ENCODE data around the gene SHB.

SHB gene

DNA sequence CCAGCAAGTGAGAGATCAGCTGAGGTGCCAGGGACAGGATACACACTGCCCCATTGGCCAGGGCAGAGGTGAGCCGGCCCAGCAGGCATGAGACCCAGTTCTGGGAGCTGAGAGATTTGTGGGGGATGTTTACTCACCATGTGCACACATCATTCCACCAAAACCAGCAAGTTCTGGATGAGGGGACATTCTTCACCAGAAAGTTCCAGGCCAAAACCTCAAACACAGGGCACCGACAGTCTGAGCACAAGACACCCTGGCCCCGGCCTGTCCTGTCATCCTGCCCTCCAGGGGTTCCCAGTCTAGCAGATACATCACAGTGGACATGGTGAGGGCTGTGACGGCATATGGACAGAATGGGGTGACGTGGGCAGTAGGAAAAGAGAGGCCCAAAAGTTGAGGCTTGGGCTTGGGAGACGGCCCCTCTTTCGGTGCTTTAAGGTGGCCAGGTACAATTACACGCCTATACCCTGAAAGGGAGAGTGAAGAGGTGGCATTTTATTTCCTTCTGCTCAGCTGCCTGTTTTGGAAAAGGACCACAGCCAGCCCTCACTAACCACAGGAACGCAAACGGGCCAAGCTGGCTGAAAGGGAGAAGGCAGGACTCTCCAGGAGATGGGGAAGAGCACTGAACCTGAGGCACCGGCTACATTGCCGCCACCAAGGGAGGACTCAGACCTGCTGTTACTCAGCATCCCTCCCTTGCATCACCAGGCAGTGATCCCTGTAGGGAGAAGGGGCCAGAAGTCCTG is 64.0 kb downstream of the SHB start:
- no peak for DNase-seq

DNA sequence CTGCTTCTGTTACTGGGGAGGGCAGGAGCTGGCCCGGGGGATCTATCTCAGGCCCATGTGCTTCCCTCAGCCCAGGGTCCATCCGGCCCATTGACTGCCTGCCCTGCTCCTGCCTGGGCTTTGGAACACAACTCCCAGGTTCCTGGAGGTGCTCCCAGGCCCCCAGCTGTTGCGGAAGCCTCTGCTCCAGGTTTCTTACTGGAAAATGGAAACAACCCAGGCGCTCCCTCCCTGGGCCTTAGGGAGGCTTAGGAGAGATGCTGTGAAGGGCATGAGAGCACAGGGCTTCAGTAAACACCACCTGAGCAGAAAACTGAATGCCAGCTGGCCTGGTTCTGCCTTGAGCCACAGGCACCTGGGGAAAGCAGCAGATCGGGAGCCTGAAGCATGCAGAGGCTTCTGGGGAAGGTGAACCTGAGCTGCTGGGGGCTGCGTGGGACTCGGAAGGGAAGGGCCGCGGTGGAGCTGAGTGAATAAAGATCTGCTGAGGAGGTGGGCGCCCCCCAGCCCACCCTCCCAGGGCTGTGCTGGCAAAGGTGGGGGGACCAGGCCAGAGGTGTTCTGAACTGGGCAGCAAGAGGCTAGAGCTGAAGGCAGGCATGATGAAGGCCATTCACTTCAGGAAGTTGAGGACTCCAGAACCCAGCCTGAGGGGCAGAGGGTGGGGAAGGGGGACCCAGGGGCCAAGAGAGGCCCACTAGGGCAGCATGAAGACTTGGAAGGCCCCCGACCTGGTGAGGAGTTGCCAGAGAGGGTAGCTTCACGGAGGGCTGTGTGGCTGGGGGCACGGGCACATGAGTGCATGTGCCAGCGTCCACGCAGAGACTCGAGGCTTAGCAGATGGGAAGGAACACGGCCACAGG is 64.8 kb downstream of the SHB start:
- DNase-seq = no peak

- no peak for DNase-seq
Measured at GRCh38 chr9:38003230-38003629, 65.8 kb downstream of the SHB start.

DNA sequence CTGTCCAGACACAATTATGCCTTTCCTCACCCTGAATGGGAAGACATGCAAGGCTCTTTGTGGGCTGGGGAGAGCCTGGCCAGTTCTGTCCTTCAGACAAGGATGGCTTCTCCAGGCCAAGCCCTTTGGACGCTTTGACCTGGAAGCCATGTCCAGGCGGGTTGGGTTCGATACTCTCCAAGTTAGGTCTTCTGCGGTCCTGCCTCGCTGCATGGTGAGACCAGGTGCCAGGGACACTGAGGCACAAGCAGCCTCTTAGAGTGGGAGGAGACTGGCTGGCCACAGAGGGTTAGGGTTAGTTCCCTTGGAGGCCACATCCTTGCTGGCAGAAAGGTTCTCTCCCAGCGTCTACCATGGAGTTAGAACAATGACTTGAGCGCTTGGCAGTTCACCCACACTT is 67.6 kb downstream of the SHB start:
- no peak for DNase-seq

GRCh38 chr9:38000735-38001134 is 68.3 kb downstream of the SHB start:
- no peak for DNase-seq

GRCh38 chr9:38000332-38000731 is 68.7 kb downstream of the SHB start:
- DNase-seq = no peak

DNA sequence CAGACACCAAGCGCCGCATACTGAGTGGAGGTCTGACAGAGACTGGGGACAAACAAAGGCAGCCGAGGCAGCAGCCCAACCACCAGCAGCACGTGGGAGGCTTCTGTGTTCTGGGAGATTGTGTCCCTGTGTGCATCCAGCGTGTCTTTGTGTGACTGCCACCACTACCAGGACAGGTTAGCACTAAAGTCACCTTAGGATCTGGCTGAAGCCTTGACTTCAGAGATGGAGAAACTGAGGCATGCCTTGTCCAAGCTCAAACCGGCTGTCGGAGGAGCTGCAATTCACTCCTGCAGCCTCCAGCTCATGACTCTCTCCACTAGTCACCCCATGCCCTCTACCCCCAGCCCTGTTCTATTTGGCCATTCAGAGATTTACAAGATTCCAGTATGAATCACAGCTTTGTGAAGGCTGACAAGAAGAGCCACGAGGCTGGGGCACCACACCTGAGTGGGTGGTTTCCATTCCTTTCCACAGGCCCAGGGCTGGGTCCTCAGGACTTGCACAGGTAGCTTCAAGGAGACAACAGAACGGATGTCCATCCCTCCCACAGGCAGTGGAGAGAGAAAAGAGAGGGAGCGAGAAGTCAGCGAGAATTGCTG is 69.3 kb downstream of the SHB start:
- no peak for DNase-seq

GRCh38 chr9:37998881-37999587 is 70.0 kb downstream of the SHB start:
- DNase-seq = no peak

DNA sequence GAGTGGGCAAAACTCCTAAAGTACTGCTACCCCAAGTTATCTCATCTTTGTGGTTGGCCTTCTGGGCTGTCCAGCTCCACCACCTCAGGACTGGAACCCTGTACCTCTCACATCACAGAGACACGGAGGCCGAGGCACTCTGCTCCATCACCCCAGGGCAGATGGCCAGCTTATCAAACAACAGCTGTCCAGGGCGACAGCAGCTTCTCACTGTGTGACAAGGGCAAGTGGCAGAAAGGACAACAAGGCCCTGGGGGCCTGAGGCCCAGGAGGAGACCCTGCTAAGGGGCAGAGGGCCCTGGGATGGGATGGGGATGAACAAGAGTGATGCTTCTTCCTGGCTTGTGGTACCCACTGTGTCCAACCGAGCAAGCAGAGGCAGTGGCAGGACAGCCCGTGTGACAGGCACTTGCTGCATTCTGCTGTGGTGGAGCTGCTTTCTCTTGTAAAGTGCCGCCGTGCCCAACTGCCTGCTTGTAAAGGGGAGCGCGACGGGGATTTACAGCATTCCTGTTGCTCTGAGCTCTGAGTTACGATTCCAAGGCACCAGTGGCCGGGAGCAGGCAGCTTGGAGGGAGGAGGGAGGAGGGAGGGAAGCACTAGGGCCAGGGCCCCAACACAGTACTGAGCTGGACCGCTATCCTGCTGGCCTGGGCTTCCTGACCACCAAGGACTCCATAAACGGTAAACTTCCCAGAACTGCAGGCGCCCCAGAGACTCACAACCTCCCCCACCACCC is 71.2 kb downstream of the SHB start:
- no peak for DNase-seq

- DNase-seq = no peak
Measured at GRCh38 chr9:37996819-37997217, 72.2 kb downstream of the SHB start.

DNA sequence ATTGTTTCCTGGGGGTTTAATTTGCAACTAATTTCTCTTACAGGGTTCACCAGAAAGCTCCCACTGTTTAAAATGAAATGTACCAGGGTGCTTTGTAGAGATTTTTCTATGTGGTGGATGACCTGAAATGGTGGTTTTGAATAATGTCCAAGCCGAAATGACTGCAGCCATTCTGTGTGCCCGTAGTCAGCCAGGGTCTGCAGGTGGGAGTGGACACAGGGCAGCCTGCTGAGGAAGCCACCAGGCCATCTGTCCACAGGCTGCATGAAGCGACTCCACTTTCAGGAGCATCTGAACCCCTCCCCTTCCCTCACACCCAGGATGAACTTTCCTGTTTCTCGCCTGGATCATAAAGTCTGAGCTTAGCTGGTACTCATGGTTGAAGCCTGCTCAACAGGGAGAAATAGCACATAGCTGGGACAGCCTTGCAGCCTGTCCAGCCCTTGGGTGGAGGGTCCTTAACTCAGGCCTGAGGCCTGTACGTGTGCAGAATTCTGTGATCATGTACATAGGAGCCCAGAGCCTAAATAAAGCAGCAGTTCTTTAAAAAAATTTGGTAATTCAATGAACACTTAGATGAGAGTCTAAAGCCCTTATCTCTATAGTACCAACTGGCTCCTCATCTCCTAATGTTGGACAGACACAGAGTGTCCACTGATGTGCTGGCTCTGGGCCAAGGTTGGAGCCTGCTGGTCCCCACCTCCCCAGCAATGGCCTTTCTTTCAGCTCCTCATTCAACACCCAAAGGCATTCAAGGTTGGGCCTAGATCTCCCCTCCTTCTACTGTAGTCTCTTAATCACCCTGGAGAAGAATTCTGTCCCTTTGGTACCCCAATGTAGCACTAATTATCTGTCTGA is 72.8 kb downstream of the SHB start:
- no peak for DNase-seq

- no peak for DNase-seq
Measured at GRCh38 chr9:37995348-37995737, 73.7 kb downstream of the SHB start.

DNA sequence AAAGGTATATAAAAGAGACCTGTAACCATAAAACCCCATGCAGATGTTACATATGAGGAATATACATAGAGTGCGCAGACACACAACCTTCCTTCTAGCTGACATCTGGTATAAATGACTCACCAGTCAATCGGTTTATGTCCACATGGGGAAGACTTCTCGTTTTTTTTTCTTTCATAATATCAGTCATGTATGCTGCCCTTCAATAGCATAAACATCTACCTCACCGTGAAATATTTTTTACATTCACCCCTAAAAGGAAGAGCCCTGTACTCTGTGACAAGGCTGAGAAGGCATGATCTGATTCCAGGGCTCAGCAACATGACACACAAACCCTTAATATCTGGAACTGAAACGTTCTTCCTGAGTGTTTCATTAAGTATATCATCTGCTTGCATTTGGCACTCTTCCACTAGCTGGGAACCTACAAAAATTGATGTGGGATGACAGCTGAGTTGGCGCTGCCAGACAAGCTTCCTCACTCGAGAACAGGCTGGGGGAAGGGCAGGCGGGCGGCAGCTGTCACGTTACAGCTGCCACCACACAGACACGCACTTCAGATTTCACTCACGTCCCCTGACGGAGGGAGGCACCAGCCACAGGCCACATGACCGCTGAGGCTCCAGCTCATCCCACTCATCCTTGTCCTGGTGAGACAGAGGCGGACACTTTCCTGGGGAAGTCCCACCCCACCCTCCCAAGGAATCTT is 74.2 kb downstream of the SHB start:
- DNase-seq = peak; percentile 40

DNA sequence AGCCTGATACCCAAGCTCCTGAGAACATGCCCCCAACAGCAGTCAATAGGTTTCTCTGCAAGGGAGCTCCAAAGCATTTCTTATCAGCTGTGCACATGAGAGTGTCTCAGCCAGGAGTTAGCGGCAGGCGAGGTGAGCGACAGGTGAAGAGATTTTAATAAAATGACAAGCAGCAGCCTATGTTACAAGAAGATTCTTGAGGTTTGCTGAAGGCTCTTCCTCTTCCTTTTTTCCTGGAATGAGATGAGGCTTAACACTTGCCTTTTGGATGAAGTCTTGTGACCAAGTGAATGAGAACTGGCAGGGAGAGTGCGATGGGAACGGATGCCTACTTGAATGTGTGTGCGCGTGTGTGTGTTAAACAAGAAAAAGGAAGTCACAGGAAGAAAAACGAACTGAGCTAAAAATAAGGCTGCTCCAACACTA is 76.1 kb downstream of the SHB start:
- no peak for DNase-seq

- DNase-seq = no peak
Measured at GRCh38 chr9:37990404-37991015, 78.5 kb downstream of the SHB start.

DNA sequence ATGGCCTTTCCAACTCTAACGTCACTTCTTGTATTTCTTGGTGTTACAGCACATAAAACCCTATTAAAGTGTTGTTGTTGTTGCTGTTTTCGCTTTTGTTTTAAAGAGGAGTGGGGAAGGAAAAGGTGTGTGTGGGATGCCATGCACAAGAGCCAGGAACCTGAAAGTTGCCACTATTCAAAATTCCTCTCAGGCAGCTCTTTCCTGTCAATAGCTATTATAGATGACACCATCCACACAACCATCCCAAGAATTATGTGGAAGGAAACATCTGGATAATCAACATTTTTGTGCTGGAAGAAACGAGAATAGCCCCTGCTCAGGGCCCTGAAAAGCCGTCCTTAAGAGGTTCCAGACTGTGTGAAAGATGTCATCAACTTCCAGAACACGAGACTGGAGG is 79.3 kb downstream of the SHB start:
- no peak for DNase-seq

GRCh38 chr9:37988602-37989001 is 80.4 kb downstream of the SHB start:
- no peak for DNase-seq

GRCh38 chr9:37988041-37988440 is 81.0 kb downstream of the SHB start:
- no peak for DNase-seq

DNA sequence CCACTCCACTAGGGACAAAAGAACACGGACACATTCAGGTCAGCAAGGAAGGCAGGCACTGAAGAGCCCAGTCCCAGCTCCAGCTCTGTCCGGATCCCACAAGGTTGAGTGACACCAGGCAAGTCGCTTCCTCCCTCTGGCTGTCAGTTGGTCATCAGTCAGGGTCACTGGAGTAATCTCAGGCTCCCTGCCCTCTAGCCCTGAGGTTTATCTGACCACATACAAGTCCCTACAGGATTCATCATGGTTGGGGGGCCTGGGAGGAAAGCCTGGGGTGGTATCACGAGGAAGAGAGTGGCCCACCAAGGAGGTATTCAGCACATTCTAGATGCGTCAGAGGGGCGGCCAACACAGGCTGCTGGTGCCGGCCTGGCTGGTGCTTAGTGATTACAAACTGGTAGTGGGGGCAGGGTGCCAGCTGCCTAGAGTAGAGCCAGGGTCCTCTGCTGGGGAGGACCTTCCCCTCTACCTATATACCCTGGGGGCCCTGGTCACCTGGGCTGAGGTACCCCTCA is 81.5 kb downstream of the SHB start:
- no peak for DNase-seq

- no peak for DNase-seq
Measured at GRCh38 chr9:37986771-37987258, 82.2 kb downstream of the SHB start.
